Thyroid gland (tissue), 4 donors: ENCODE measurements around the gene PDE4B.

Source experiments
- POLR2A ChIP-seq, 2 donors: fragments of 450-650 bp; IDR thresholded peaks; one replicate each; pipeline ENCODE4 v1.6.1; 2017; ENCODE audit warnings: antibody characterized with exemption in 2 of 2, mild to moderate bottlenecking in 2 of 2, moderate library complexity in 1 of 2
- TF ChIP-seq, protein P1 (sequence below), 6 experiments: fragments of 200-600 bp in 3 of 6; fragments of 450-650 bp in 3 of 6; sonication (generic) in 3 of 6; IDR thresholded peaks; one replicate each; pipeline ENCODE4 v1.5.1; 2016 to 2019; ENCODE audit warnings: antibody characterized with exemption in 6 of 6, mild to moderate bottlenecking in 2 of 6, inconsistent platforms in 1 of 6, moderate library complexity in 1 of 6

DNA sequence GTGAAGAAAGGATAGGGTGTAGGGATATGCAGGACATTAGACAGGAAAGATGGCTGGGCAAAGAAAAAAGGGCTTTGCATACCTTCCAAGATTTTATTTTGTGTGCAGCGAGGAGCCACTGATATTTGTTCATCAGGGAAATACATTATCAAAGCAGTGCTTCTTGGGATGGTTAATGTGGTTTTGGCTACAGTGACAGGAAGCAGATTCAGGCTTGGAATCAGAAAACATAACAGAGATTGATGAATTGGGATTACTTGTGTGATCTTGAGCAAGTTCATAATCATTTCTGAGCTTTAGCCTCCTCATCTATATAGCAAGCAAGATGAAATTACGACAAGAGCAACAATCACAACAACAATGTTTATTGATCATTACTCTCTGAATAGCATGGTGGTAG lies 492.1 kb downstream of the PDE4B start:
- TF ChIP-seq, protein P1, sequence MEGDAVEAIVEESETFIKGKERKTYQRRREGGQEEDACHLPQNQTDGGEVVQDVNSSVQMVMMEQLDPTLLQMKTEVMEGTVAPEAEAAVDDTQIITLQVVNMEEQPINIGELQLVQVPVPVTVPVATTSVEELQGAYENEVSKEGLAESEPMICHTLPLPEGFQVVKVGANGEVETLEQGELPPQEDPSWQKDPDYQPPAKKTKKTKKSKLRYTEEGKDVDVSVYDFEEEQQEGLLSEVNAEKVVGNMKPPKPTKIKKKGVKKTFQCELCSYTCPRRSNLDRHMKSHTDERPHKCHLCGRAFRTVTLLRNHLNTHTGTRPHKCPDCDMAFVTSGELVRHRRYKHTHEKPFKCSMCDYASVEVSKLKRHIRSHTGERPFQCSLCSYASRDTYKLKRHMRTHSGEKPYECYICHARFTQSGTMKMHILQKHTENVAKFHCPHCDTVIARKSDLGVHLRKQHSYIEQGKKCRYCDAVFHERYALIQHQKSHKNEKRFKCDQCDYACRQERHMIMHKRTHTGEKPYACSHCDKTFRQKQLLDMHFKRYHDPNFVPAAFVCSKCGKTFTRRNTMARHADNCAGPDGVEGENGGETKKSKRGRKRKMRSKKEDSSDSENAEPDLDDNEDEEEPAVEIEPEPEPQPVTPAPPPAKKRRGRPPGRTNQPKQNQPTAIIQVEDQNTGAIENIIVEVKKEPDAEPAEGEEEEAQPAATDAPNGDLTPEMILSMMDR (IDR thresholded peaks at IDR 0.05), result no peak
- no peak for TF ChIP-seq POLR2A (IDR thresholded peaks at IDR 0.05)
